ENCODE data around the gene FCRLB. TPM values are rescaled to one million over a fixed set of nuclear protein-coding genes. Genes with fewer than 3 reads are reported as not detected.

FCRLB gene
- total and polyA plus RNA-seq, 9 of the 15 experiments (the other 6 are each of a cell fraction or from before 2014, with no cell fraction given), result 0.20 to 4.6 (median 1.3) TPM

- no peak for TF ChIP-seq ZNF407 (IDR thresholded peaks at IDR 0.05; ENCODE audit: low read depth)
- no peak for TF ChIP-seq ZNF282 (CRISPR knock-in tag; IDR thresholded peaks at IDR 0.05)
- no peak for TF ChIP-seq PRPF4 (IDR thresholded peaks at IDR 0.05; ENCODE audit: insufficient read depth, low read depth, low read length, poor library complexity, severe bottlenecking)
- no peak for TF ChIP-seq TCF15 (CRISPR knock-in tag; IDR thresholded peaks at IDR 0.05)
- no peak for TF ChIP-seq ADNP (tag; IDR thresholded peaks at IDR 0.05)
- TF ChIP-seq CBX3 (IDR thresholded peaks at IDR 0.05; ENCODE audit: borderline replicate concordance in 1 of 2, low read length in 2 of 2), result peak in 1 of 2 experiments; percentile 33; a peak in 1 of 3 replicates
- TF ChIP-seq, protein P1, sequence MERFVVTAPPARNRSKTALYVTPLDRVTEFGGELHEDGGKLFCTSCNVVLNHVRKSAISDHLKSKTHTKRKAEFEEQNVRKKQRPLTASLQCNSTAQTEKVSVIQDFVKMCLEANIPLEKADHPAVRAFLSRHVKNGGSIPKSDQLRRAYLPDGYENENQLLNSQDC (CRISPR knock-in tag; IDR thresholded peaks at IDR 0.05), result no peak
- TF ChIP-seq MLX (CRISPR knock-in tag; conservative IDR thresholded peaks at IDR 0.05), result no peak
- TF ChIP-seq KDM5B (IDR thresholded peaks at IDR 0.05; ENCODE audit: insufficient replicate concordance, low read depth, low read length), result peak; percentile 24
- peak; percentile 85; the same call in 1 of the 2 replicates for TF ChIP-seq RNF2 (IDR thresholded peaks at IDR 0.05)
- TF ChIP-seq ZNF644 (tag; IDR thresholded peaks at IDR 0.05; ENCODE audit: low read depth), result 0 out of 2 replicates have a peak, but pooled peaks have one; percentile 24
- TF ChIP-seq ETS1 (conservative IDR thresholded peaks at IDR 0.05; ENCODE audit: control insufficient read depth, low read depth, low read length), result 0 out of 2 replicates have a peak, but pooled peaks have one; percentile 41
- peak; percentile 67; the same call in 1 of the 2 replicates for TF ChIP-seq MECOM (CRISPR knock-in tag; IDR thresholded peaks at IDR 0.05)
- no peak for TF ChIP-seq DLX4 (CRISPR knock-in tag; IDR thresholded peaks at IDR 0.05)
Observed at GRCh38 chr1:161721738-161722343, 497 bp downstream of the FCRLB start (continued).

All from K562 (cell line).